ENCODE measurements around the gene BCL2L1. TPM values are rescaled to one million over a fixed set of nuclear protein-coding genes. Genes with fewer than 3 reads are reported as not detected.
A peak's percentile ranks its signal among the peaks of the same experiment; 100 is the strongest.
"Not testable (repeated sequence)": the region's sequence is repeated elsewhere in the genome, so short reads cannot be mapped to it uniquely, and the experiment has no call there.

Gene BCL2L1
- total RNA-seq, 1 donor from 2014 or later, result 191 TPM

- no peak for DNase-seq (ENCODE audit: low spot score)
Measured at GRCh38 chr20:31675828-31676608, 46.6 kb downstream of the BCL2L1 start.

DNA sequence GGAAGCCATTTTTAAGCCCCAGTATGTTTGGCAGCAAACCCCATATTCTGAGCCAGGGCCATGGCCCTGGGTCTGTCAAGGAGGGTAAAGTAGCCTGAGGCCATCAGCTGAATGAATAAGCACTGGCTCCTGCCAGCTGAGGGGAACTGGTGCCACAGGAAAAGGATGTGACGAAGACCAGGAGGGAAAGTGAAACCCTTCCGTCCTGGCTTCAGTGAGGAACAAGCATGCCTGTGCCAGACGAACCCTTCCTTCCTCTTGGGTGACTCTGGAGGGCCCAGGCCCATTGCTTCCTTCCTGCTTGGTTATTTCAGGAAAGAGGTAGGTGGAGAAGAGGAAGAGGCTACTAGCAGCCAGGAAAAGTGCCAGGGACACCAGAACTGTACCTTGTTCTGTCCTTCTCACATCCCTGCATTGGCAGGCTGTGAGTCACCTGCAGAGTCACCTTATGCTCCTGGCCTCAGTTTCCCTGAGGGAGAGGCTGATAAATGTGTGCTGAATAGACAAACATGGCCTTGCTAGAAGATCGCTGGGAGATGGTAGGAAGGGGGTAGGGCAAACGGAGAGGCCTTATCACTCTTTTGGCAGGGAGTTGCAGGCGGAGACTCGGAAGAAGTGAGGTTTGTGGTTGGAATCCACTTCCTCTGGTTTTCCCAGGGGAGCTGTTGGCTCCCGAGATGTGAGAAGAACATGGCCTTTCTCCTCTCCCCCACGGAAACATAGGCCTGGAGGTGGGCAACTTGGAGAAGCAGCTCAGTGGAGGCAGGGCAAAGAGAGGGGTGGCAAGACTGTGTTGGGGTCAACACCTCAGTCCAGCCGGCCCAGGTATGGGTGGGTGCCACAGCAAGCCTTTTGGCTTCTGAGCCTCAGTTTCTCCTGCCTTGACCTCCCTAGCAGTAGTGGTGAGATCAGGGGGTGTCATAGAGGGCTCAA lies 47.5 kb downstream of the BCL2L1 start:
- peak; percentile 72 for DNase-seq (ENCODE audit: low spot score)

GRCh38 chr20:31673943-31674463 lies 48.7 kb downstream of the BCL2L1 start:
- DNase-seq (ENCODE audit: low spot score), result no peak

DNA sequence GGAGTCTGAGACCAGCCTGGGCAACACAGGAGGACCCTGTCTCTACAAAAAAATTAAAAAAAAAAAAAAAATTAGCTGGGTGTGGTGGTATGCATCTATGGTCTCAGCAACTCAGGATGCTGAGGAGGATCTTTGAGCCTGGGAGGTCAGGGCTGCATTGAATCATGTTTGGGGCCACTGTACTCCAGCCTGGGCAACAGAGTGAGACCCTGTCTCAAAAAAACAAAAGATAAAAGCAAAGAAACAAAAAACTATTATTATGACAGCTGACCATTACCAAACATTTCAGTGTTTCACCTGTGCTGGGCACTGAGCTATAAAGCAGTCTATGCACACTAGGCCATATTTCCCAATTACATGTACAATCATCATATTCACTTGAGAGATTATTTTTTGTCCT lies 49.2 kb downstream of the BCL2L1 start:
- DNase-seq (ENCODE audit: low spot score), result no peak

DNA sequence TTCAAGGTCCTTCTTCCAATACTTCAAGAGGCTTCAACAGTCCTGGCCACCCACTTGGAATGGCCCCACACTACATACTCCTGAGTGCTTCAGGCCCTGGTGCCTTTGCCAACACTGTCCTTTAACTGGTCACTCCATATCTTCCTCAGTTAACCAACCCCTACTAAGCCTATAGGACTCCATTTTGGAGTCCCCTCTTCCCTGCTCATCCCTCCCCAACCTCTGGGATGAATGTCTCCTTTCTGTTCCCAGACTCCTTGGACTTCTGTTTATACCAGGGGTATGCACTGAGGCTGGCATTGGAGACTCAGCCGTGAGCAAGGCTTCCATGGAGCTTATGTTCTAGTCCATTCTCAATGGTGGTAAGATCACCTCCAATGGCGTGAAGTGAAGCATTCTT lies 51.3 kb downstream of the BCL2L1 start:
- no peak for DNase-seq (ENCODE audit: low spot score)

GRCh38 chr20:31670371-31671228 lies 52.1 kb downstream of the BCL2L1 start:
- DNase-seq (ENCODE audit: low spot score), result peak; percentile 51

GRCh38 chr20:31669876-31670275 lies 52.8 kb downstream of the BCL2L1 start:
- DNase-seq (ENCODE audit: low spot score), result no peak

GRCh38 chr20:31668944-31669343 lies 53.7 kb downstream of the BCL2L1 start:
- DNase-seq (ENCODE audit: low spot score), result not testable (repeated sequence)

- no peak for DNase-seq (ENCODE audit: low spot score)
Measured at GRCh38 chr20:31667315-31668285, 55.1 kb downstream of the BCL2L1 start.

DNA sequence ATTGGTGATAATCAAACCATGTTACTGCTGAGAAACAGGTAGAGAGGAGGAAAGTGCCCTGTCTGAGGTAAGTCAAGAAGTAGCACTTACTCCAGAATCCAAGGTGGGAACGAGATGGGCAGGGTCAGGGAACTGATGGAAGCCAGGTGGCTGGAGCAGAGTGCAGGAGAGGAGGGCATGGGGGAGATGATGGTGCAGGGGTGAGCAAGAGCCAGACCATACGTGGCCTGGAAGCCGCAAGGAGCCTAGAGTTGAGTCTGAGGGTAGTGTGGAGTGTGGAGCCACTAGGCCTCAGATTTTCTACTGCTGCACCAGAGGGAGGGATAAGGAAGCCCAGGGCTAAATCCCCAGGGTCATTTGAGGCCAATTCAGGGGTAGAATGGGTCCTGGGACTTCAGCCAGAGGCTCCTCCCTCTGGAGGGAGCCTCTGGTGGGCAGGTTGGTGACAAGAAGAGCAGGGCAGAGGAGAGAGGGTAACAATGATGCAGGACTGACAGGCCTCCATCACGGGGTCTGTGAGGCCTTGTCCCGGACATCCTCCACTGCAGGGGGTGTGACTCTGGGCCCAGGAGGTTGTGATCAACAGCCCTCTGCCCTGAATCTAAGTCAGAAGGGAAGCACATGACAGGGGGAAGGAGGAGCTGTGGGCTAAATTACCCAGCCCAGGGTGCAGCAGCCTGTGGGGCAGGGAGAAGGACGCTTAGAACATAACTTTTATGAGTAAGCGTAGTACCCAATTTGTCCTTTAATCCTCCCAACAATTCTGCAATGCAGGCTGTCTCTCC lies 56.2 kb downstream of the BCL2L1 start:
- DNase-seq (ENCODE audit: low spot score), result peak; percentile 59

DNA sequence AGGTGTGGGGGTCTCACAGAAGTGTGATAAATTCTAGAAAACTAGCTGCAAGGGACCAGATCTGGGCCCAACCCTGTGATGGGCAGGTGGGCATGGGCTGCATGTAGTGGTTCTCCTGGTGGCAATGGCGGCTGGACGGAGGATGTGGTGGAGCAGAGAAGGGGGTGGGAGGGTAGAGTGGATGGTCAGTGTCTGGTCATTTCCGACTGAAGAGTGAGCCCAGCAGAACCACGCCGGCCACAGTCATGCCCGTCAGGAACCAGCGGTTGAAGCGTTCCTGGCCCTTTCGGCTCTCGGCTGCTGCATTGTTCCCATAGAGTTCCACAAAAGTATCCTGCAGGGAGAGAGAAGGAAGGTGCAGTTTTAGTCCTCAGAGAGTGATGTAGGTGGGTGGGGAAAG lies 56.9 kb downstream of the BCL2L1 start:
- no peak for DNase-seq (ENCODE audit: low spot score)

DNA sequence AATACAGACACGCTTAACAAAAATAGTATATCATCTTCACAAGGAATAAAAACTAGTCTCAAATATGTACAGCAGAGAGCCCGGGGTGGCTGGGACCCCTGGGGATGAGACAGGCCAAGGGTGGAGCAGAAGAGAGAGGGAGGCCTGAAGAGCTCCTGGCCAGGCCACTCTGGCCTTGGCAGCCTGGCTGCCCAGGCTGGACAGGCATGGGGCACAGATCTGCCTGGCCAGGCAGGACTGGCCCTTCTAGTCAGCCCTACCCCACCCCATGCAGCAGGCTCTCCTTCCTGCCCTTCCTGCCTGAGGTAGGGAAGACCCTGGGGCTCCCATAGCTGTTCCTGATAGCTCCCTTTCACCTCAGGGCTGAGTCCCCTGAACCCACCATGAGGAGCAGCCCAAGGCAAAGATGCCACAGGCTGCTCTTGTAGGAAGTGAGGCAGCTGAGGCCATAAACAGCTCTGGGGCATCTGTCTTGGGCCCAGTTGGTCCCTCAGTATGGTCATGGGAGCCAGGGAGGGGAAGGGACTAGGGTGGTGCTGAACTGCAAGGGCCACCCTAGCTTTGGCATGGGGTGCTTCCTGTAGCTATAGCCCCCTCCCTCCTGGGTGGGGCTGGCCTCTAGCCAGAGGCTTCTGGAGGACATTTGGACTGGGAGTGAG lies 57.8 kb downstream of the BCL2L1 start:
- no peak for DNase-seq (ENCODE audit: low spot score)

DNA sequence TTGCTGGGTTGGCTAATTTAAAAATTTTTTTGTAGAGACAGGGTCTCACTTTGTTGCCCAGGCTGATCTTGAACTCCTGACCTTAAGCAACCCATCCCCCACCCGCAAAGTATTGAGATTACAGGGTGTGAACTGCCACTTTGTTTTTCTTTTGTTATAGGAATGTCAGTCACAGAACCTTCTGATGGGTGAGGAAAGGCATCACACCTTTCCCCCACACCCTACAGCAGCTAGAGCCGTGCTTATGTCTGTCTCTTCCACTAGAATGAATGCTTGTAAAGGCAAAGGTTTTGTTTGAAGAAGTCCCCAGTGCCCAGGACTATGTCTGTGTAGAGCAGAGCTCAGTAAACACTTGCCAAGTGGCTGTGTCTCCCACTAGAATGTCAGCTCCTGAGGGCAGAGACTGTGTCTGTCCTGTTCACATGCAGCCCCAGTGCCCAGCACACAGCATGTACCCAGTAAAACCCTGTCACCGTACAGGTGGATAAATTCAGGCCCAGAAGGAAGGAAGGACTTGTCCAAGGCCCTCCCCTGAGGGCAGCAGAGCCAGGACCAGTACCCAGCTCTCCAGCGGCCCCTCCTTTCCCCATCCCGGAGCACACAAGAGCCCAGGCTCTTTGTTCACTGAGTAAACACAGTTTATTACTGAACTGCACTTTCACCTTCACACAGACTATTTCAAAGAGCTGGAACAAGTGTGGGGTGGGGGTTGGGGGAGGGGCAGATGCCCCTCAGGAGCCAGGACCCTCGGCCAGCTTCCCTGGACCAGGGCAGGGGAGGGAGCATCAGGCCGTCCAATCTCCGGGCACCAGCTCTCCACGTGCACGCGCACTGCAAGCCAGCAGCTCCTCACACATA lies 58.6 kb downstream of the BCL2L1 start:
- no peak for DNase-seq (ENCODE audit: low spot score)

- no peak for DNase-seq (ENCODE audit: low spot score)
Measured at GRCh38 chr20:31663524-31663837, 59.2 kb downstream of the BCL2L1 start.

DNA sequence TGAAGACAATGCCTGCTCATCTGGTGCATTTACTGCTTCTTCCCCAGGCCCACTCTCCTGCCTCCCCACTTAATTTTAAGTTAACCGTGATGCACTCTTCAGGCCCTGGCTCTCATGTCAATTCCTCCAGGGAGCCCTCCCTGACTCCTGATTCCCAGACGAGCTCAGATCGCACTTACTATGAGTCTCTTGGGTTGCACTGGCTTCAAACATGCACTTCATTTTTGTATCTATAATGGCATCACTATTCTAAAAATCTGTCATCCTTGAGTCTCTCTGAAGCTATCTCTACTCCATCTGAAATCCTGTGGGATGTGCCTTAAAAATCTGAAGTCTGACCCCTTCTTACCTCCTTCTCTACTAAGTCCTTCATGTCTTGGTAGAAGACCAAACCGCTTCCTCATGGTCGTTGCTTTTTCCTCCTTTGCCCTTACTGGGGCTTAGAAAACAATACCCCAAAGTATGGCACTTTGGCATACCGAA lies 60.3 kb downstream of the BCL2L1 start:
- DNase-seq (ENCODE audit: low spot score), result no peak

GRCh38 chr20:31661625-31662371 lies 60.9 kb downstream of the BCL2L1 start:
- DNase-seq (ENCODE audit: low spot score), result peak; percentile 78

- DNase-seq (ENCODE audit: low spot score), result no peak
Measured at GRCh38 chr20:31654534-31654933, 68.1 kb downstream of the BCL2L1 start.

Data from mucosa of gallbladder (tissue), 1 donor.